KMS-11 (cell line): Measurements from ENCODE around the gene RGS10.

ENCODE experiments used
- H2AFZ ChIP-seq: fragments of 200-600 bp; sonication (generic); 2 replicates; pipeline ENCODE4 v1.6.1; 2016; ENCODE audit warnings: antibody characterized with exemption, mixed run types, low read depth
- H3K27ac ChIP-seq: fragments of 200-600 bp; sonication (generic); 2 replicates; pipeline ENCODE4 v1.6.1; 2016; ENCODE audit warnings: mild to moderate bottlenecking, mixed run types
- H3K27me3 ChIP-seq: fragments of 200-600 bp; sonication (generic); 2 replicates; pipeline ENCODE4 v1.6.1; 2017; ENCODE audit warnings: mild to moderate bottlenecking, low read depth, mixed run types, moderate library complexity; ENCODE audit not compliant: insufficient read depth
- H3K36me3 ChIP-seq: fragments of 200-600 bp; sonication (generic); 2 replicates; pipeline ENCODE4 v1.6.1; 2017; ENCODE audit warnings: mild to moderate bottlenecking, mixed run types; ENCODE audit not compliant: insufficient read depth
- H3K4me1 ChIP-seq: fragments of 200-600 bp; sonication (generic); 2 replicates; pipeline ENCODE4 v1.6.1; 2016; ENCODE audit warnings: mild to moderate bottlenecking, low read depth, mixed run types; ENCODE audit not compliant: poor library complexity, severe bottlenecking
- H3K4me2 ChIP-seq: fragments of 200-600 bp; sonication (generic); 2 replicates; pipeline ENCODE4 v1.7.0; 2016; ENCODE audit warnings: mild to moderate bottlenecking, mixed run types
- H3K4me3 ChIP-seq: fragments of 200-600 bp; sonication (generic); IDR thresholded peaks from 2 replicates; pipeline ENCODE4 v1.6.1; 2017; ENCODE audit warnings: low read depth, low read length, mixed read lengths; ENCODE audit not compliant: insufficient read depth
- H3K79me2 ChIP-seq: fragments of 200-600 bp; sonication (generic); 2 replicates; pipeline ENCODE4 v1.6.1; 2016; ENCODE audit warnings: low read depth, mixed run types; ENCODE audit not compliant: insufficient read depth
- H3K9ac ChIP-seq: fragments of 200-600 bp; sonication (generic); 2 replicates; pipeline ENCODE4 v1.6.1; 2016; ENCODE audit warnings: mild to moderate bottlenecking, mixed run types
- H4K20me1 ChIP-seq: fragments of 200-600 bp; sonication (generic); 2 replicates; pipeline ENCODE4 v1.6.1; 2016; ENCODE audit warnings: mild to moderate bottlenecking, mixed run types; ENCODE audit not compliant: insufficient read depth
- TF ChIP-seq, protein P1 (sequence below): fragments of 200-600 bp; sonication (generic); conservative IDR thresholded peaks from 2 replicates; pipeline ENCODE4 v1.6.1; 2017; ENCODE audit warnings: low read depth, mild to moderate bottlenecking, antibody characterized with exemption, low read length, moderate library complexity, mixed read lengths

The RGS10 gene

DNA sequence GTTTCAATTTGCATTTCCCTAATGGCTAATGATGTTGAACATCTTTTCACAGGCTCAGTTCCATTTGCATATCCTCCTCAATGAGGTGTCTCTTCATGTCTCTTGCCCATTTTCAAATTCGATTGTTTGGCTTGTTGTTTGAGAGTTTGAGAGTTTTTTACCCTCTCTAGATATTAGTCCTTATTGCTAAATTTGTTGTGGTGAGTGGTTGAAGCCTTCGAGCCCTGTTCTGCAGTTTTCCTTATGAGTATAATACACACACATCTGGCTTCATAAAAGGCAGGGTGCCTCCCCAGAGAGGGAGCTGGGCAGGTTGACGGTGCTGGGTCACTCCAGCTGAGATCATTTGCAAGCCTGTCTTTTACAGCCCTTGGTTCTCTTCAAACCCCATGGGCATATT lies 65.1 kb downstream of the RGS10 start:
- H3K9ac ChIP-seq, result no peak overlapping the region
- H3K79me2 ChIP-seq, result no peaks in the 10 kb centered on the region
- H2AFZ ChIP-seq, result no peak overlapping the region
- H4K20me1 ChIP-seq, result no peaks in the 10 kb centered on the region
- H3K4me1 ChIP-seq, result peaks cover 25% of the 10 kb centered on the region
- H3K27ac ChIP-seq, result no peak overlapping the region
- no peak overlapping the region for H3K4me3 ChIP-seq
- no peak overlapping the region; the same call in 1 of the 2 replicates for H3K4me2 ChIP-seq
- no peaks in the 10 kb centered on the region for H3K36me3 ChIP-seq
- TF ChIP-seq, protein P1, sequence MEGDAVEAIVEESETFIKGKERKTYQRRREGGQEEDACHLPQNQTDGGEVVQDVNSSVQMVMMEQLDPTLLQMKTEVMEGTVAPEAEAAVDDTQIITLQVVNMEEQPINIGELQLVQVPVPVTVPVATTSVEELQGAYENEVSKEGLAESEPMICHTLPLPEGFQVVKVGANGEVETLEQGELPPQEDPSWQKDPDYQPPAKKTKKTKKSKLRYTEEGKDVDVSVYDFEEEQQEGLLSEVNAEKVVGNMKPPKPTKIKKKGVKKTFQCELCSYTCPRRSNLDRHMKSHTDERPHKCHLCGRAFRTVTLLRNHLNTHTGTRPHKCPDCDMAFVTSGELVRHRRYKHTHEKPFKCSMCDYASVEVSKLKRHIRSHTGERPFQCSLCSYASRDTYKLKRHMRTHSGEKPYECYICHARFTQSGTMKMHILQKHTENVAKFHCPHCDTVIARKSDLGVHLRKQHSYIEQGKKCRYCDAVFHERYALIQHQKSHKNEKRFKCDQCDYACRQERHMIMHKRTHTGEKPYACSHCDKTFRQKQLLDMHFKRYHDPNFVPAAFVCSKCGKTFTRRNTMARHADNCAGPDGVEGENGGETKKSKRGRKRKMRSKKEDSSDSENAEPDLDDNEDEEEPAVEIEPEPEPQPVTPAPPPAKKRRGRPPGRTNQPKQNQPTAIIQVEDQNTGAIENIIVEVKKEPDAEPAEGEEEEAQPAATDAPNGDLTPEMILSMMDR, result no peak
- H3K27me3 ChIP-seq, result no peaks in the 10 kb centered on the region

DNA sequence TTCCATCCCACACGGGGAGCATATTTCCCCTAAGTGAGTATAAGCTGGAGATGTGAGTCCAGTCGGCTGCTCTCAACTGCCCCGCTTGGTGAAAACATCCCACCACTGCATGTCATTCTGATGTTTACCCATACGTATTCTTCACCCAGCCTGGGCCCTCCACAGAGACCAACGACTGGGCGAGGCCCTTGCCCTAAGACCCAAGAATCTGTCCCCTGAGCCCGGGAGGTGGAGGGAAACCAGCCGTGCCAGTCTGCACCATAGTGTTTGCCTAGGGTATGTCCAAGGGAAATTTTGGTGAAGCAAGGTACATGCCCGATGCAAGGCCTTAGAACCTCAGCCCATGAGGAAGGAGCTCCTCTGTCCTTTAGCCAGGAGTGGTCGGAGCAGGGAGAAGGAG lies 67.9 kb downstream of the RGS10 start:
- TF ChIP-seq, protein P1, result no peak
- Histone ChIP-seq H3K4me2 (no peak overlapping the region), H3K27ac (no peak overlapping the region), H4K20me1 (no peaks in the 10 kb centered on the region), H3K27me3 (no peaks in the 10 kb centered on the region), H3K79me2 (no peaks in the 10 kb centered on the region), H2AFZ (no peak overlapping the region), H3K4me3 (no peak overlapping the region), H3K4me1 (peaks cover 22% of the 10 kb centered on the region), H3K36me3 (no peaks in the 10 kb centered on the region), H3K9ac (no peak overlapping the region)

DNA sequence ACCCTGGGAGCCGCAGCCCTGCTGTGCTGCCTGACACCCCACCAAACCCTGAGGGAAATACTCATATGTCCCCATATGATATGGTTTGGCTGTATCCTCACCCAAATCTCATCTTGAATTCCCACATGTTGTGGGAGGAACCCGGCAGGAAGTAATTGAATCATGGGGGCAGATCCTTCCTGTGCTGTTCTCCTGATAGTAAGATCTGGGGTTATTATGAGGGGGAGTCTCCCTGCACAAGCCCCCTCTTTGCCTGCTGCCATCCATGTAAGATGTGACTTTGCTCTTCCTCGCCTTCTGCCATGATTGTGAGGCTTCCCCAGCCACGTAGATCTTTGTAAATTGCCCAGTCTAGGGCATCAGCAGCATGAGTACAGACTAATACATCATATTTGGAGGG lies 68.7 kb downstream of the RGS10 start:
- no peaks in the 10 kb centered on the region for H3K79me2 ChIP-seq
- no peak overlapping the region for H3K9ac ChIP-seq
- TF ChIP-seq, protein P1, result no peak
- no peak overlapping the region for H3K4me2 ChIP-seq
- H3K4me1 ChIP-seq, result peaks cover 14% of the 10 kb centered on the region
- H3K27me3 ChIP-seq, result no peaks in the 10 kb centered on the region
- H4K20me1 ChIP-seq, result no peaks in the 10 kb centered on the region
- H3K4me3 ChIP-seq, result no peak overlapping the region
- no peaks in the 10 kb centered on the region for H3K36me3 ChIP-seq
- H3K27ac ChIP-seq, result no peak overlapping the region
- no peak overlapping the region for H2AFZ ChIP-seq

DNA sequence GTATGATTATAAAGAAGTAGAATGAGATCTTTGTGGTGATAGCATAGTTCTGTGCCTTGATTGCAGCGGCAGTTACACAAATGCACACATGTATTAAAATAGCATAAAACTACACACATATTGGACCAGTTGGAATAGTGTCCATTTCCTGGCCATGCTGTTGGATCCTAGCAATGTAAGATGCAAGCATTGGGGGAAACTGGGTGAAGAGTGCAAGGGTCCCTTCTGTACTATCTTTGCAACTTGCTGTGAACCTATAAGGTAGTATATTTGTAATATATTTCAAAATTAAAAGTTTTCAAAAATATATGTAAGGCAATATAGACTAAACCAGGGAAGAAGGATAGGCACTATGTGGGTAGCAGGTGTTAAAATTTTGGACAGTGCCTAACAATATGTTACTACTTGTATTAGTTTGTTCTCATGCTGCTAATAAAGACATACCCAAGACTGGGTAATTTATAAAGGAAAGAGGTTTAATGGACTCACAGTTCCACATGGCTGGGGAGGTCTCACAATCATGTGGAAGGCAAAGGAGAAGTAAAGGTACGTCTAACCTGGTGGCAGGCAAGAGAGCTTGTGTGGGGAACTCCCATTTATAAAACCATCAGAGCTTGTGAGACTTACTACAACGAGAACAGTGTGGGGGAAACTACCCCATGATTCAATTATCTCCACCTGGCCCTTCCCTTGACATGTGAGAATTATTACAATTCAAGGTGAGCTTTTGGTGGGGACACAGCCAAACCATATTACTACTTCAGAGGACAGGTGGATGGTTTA lies 71.4 kb downstream of the RGS10 start:
- no peak overlapping the region for H3K4me3 ChIP-seq
- H3K27ac ChIP-seq, result no peak overlapping the region
- no peaks in the 10 kb centered on the region for H4K20me1 ChIP-seq
- H3K9ac ChIP-seq, result no peak overlapping the region
- no peak overlapping the region for H2AFZ ChIP-seq
- H3K27me3 ChIP-seq, result no peaks in the 10 kb centered on the region
- H3K36me3 ChIP-seq, result no peaks in the 10 kb centered on the region
- TF ChIP-seq, protein P1, result no peak
- H3K79me2 ChIP-seq, result no peaks in the 10 kb centered on the region
- H3K4me1 ChIP-seq, result no peaks in the 10 kb centered on the region
- no peak overlapping the region for H3K4me2 ChIP-seq
